HG03095 (cell line): ENCODE measurements around the gene ROPN1B.
"Not testable (repeated sequence)": the region's sequence is repeated elsewhere in the genome, so short reads cannot be mapped to it uniquely, and the experiment has no call there.

ENCODE experiments used
- ATAC-seq: cut with Tn5 transposase; IDR thresholded peaks from one replicate; pipeline ENCODE4 v1.9.1; 2021; ENCODE audit warnings: moderate library complexity; ENCODE audit not compliant: unreplicated experiment

ROPN1B gene

DNA sequence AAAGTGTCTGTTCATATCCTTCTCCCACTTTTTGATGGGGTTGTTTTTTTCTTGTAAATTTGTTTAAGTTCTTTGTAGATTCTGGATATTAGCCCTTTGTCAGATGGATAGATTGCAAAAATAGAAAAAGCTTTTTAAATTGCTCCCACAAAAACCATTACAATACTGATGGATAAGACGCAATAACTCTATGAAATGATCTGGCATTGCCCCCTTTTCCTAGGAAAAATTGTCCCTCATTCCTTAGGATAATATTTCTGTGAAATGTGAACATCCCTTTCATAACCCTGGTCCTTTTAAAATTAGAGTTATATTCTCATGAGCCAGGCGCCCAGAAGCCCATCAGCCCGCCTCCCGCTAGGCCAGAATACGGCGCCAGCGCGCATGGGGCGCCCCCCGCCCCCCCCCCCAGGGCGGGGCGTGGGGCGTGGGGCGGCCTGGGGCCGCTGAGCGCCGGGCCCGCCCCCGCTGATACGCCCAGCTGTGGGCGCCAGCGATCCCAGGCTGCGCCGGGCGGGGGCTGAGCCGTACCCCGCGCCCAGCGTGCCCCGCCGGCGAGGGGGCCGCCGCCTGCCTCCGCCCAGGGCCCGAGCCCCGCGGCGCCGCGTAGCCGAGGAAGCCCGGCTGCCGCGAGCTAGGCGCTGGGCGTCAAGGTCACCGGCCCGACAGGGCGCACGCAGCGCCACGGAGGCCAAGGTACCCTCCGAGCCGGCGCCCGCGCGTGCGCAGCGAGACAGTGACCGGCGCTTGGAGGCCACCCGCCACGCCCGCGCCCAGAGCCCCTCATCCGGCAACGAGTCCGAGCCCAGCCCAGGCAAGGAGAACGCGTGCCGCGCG, 11.1 kb upstream of the ROPN1B start:
- ATAC-seq, result no peak

DNA sequence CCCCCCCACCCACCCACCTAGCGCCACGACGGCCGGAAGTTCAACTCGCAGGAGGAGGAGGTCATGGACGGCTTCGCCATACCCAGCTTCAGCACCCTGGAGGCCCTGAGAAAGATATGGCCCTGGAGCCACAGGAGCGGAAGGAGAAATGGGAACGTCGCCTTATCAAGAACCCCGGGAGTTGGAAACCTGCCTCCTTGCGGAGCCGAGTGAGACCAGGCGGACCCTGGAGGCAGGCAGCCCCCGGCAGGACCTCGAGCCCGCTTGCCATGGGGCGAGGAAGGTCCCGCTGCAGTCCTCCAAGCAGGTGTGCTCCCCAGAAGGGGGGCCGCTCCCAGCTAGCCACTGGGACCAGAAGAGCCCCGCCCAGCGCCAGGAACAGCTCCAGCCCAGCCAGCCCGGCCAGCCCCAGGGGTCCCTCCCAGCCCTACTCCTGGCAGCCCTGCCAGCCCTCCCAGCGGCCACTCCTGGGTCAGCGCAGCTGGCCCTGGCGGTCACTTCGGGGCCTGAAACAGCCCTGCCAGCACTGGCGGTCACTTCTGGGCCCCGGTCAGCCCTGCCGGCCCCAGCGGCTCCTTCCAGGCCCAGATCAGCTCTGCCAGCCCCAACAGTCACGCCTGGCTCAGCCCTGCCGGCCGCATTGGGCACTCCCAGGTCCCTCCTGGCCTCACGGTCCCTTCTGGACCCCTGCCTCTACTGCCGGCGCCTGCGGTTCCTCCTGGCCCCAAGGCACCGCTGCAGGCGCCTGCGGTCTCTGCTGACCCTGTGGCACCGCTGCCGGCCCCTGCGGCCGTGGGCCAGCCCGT, 10.3 kb upstream of the ROPN1B start:
- ATAC-seq, result no peak

- no peak for ATAC-seq
Measured at GRCh38 chr3:125959317-125960065, 9.5 kb upstream of the ROPN1B start.

DNA sequence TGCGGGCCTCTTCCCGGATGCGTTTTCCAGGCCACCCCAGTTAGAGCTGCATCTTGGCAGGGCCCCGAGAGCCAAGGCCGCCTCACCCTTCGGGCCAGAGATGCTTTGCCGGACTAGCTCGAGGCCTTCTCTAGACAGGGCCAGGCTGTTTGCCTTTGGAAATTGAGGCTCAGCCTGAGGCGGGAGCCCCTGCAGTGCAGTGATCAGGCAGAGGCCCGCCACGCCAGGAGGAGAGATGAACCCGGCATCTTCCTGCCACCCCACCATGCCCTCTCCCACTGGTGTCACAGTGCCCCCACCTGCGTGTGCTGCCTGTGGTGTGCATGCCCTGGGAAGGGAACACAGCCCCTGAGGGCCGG, 8.9 kb upstream of the ROPN1B start:
- ATAC-seq, result no peak

- no peak for ATAC-seq
Measured at GRCh38 chr3:125960456-125961288, 8.3 kb upstream of the ROPN1B start.

DNA sequence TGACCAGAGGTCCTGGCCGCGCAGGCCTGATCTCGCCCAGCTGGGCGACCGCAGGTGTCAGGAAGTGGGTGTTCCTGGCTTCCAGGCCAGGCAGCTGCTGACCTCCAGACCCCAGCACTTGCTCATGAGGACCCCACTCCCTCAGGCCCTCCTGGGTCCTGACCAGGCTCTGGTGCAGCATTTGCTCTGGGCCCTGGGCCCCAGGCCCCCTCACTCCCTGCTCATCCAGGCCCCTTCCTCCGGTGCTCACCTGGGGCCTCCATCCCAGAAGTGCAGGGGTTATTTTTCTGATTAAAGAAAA, 7.7 kb upstream of the ROPN1B start:
- no peak for ATAC-seq

- ATAC-seq, result not testable (repeated sequence)
Measured at GRCh38 chr3:125963834-125964233, 5.1 kb upstream of the ROPN1B start.

- no peak for ATAC-seq
Measured at GRCh38 chr3:125965505-125965904, 3.5 kb upstream of the ROPN1B start.

- ATAC-seq, result no peak
Measured at GRCh38 chr3:125967156-125967555, 1.8 kb upstream of the ROPN1B start.

DNA sequence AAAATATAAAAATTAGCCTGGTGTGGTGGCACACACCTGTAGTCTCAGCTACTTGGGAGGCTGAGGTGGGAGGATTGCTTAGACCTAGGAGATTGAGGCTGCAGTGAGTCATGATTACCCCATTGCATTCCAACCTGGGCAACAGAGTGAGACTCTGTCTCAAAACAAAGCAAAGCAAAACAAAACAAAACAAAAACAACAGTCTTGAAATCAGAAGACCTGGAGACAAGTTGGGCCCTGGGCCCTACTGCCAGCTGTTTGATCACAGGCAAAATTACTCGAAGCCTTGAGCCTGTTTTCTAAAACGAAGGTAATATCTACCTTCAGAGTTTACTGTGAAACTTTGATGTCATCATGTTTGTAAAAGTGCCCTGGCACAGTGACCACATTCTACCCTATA, 857 bp upstream of the ROPN1B start:
- ATAC-seq, result not testable (repeated sequence)

- not testable (repeated sequence) for ATAC-seq
Measured at GRCh38 chr3:125971997-125972944, 3.3 kb downstream of the ROPN1B start.

DNA sequence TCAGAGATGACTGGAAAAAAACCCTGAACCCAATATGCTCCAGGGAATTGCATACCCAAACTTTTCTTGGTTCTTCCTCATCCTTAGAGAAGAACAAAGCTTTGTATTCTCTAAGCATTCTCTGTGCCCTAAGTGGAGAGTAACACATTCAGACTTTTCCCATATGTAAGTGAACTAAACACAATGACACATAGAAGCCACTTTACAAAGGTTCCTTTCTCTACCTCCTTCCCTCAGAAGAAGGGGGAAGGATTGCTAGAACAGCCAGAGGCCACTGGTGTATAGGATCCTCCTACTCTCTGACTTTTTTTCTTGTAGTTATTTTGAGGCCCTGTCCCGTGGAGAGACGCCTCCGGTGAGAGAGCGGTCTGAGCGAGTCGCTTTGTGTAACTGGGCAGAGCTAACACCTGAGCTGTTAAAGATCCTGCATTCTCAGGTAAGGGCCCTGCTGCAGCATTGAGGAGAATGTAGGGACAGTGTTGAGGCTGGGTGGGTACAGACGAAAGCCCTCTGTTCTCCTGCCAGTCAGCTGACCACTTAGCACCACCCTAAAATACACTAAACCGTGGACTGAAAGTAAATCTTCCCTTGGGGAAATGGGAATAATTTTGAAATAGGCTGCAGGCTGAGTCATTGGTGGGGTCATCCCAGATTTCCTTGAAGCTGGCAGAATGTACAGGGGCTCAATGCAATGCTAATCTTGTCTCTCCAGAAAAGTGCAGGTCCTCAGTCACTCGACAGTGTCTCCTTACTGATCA, 6.4 kb downstream of the ROPN1B start:
- not testable (repeated sequence) for ATAC-seq

GRCh38 chr3:125976003-125976390, 7.0 kb downstream of the ROPN1B start:
- not testable (repeated sequence) for ATAC-seq

DNA sequence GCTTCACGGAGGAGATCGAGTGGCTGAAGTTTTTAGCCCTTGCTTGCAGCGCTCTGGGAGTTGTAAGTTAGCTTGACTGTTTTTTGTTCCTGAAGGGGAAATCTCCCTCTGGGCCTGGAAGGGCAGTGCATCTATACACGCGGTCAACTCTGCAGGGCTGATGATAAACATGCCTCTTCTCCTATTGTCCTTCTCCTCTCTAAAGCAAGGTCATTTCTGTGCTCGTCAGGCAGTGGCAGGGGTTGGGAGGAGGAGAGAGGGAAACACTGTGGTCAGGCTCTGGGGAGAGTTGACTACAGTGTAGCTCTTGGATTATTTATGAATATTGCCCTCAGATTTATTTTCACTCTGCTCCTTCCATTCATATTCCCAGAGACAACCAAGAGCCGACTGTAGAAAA, 8.1 kb downstream of the ROPN1B start:
- not testable (repeated sequence) for ATAC-seq

DNA sequence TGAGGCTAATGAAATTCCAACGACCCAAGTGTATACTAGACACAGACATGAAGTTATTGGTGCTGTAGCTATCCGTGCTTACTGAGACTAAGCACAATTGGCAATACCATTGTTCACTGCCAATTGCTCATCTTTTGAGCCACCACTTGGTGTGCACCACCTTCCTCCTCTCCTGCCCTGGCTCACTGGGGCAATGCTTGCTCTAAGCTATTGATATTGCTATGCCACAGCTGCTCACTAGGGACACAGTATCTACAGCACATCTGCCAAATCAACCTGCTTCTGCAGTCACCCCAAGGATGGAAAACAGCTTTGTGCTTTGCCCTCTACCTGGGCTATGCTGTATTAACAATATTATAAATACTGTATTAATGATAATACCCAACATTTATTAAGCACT, 16.0 kb downstream of the ROPN1B start:
- not testable (repeated sequence) for ATAC-seq

- peak; percentile 79 for ATAC-seq
Measured at GRCh38 chr3:125990253-125990970, 21.4 kb downstream of the ROPN1B start.

DNA sequence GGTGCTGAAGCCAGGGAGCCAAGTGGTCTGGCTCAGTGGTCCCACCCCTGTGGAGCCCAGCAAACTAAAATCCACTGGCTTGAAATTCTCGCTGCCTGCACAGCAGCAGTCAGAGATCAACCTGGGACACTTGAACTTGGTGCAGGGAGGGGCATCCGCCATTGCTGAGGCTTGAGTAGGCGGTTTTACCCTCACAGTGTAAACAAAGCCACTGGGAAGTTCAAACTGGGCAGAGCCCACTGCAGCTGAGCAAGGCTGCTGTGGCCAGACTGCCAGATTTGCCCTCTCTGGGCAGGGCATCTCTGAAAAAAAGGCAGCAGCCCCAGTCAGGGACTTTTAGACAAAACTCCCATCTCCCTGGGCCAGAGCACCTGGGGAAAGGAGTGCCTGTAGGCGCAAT, 27.8 kb downstream of the ROPN1B start:
- ATAC-seq, result not testable (repeated sequence)

DNA sequence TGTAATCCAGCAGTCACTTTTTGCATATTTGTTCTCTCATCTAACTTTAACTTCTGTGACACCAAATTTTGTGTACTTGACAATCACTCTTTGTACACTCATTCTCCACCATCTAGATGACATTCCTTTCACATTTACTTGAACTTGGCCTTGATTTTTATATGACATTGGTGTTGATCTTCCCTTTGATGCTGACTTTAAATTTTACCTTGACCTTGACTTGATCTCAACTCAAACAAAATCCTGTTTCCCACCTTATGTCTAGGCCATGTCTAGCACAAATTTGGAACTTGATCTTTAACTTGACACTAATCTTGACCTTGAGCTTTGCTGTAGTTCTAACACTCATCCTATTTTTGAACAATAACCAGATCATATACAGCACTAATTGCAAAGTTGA, 33.2 kb downstream of the ROPN1B start:
- no peak for ATAC-seq
